Heart right ventricle (tissue), 16 donors: ENCODE data around the gene SLC22A2. TPM values are rescaled to one million over a fixed set of nuclear protein-coding genes. Genes with fewer than 3 reads are reported as not detected.

ENCODE experiments used
- ATAC-seq, 8 donors: fragments of 200-7000 bp; cut with Tn5 transposase; one replicate each; pipeline ENCODE4 v1.9.1; 2020; ENCODE audit warnings: mild to moderate bottlenecking in 8 of 8, moderate library complexity in 8 of 8, moderate number of reproducible peaks in 1 of 8
- DNase-seq, 2 donors: peaks; one replicate each; pipeline ENCODE4 v3.0.0-alpha.2; 2020
- H3K27ac ChIP-seq, 10 donors: fragments of 200-600 bp; sonication (generic) in 2 of 10; one replicate each; pipeline versions ENCODE4 v1.5.0 to v1.8.0; 2020 to 2022; ENCODE audit warnings: mild to moderate bottlenecking in 3 of 10
- H3K27me3 ChIP-seq, 7 donors: fragments of 200-600 bp; one replicate each; pipeline ENCODE4 v1.8.0; 2021 to 2022; ENCODE audit warnings: mild to moderate bottlenecking in 2 of 7
- H3K36me3 ChIP-seq, 9 donors: fragments of 200-600 bp; sonication (generic) in 1 of 9; one replicate each; pipeline versions ENCODE4 v1.5.0 to v1.8.0; 2020 to 2022; ENCODE audit warnings: mild to moderate bottlenecking in 2 of 9
- H3K4me1 ChIP-seq, 9 donors: fragments of 200-600 bp; sonication (generic) in 1 of 9; one replicate each; pipeline versions ENCODE4 v1.5.0 to v1.8.0; 2020 to 2022; ENCODE audit warnings: mild to moderate bottlenecking in 4 of 9
- H3K4me3 ChIP-seq, 10 donors: fragments of 200-600 bp; sonication (generic) in 2 of 10; one replicate each; pipeline versions ENCODE4 v1.5.0 to v1.8.0; 2020 to 2022; ENCODE audit warnings: mild to moderate bottlenecking in 7 of 10, moderate library complexity in 2 of 10
- H3K9me3 ChIP-seq, 11 donors: fragments of 200-600 bp in 10 of 11; sonication (generic) in 2 of 11; one replicate each; pipeline versions ENCODE4 v1.5.0 to v1.8.0; 2013 to 2022; ENCODE audit warnings: mild to moderate bottlenecking in 2 of 11, control low read depth in 1 of 11, moderate library complexity in 1 of 11
- WGBS, 2 donors: extraction: QIAGEN DNeasy Blood & Tissue Kit; methylation state at CpG; one replicate each; pipeline ENCODE4 v1.1.7; 2013; ENCODE audit warnings: inconsistent platforms in 1 of 2; 5-methylcytosine and 5-hydroxymethylcytosine counted together
- intact Hi-C, 10 donors: fragments of 100-400 bp; cut with DNase I; formaldehyde crosslinking; loops; one replicate each; pipeline versions ENCODE4 v1.11.1 to v1.14.2; 2022
- polyA plus RNA-seq, 2 donors: library from polyadenylated mRNA; stranded (reverse); fragments of 200-250 nt; gene quantifications; one replicate each; pipeline ENCODE4 v1.2.3, GENCODE V29; 2013
- total RNA-seq, 10 donors: library from RNA; stranded (reverse); fragmentation: NEBNext Ultra II Directional in 3 of 10; extraction: Animal tissue kit (Norgen Biotek cat#: 25700) in 3 of 10; gene quantifications; one replicate each; pipeline versions ENCODE4 v1.2.1 to v1.2.4, GENCODE V29; 2021 to 2023
- TF ChIP-seq, protein P1 (sequence below), 9 donors: fragments of 200-600 bp; sonication (generic) in 2 of 9; IDR thresholded peaks; one replicate each; pipeline versions ENCODE4 v1.5.0 to v1.8.0; 2021 to 2022; ENCODE audit warnings: antibody characterized with exemption in 9 of 9, mild to moderate bottlenecking in 5 of 9, moderate library complexity in 1 of 9
- donor health status: Arrhythmogenic right ventricular cardiomyopathy.
- donor health status: ischemic (EF 13 %, LVEDD 7.1; RV severe dilation, severe dysfunction).
- donor health status: healthy with polysubstance abuse.
- donor health status: DM: no; HTN: yes; CAD: no.
- donor health status: DM: no; HTN: no; CAD: no.
- donor health status: ischemic (EF 25% LVEDD 6.9; RV normal size, moderate dysfunction).
- donor health status: ischemic (EF 25% LVEDD 5.7; RV mildly dilated, moderate dysfunction).
- donor health status: healthy.
- donor health status: DM: yes; HTN: yes; CAD: no.
- donor health status: Ischemic cardiomyopathy.
- donor health status: ischemic (EF 35%, LVEDD 5.7; RV mildly dilated, moderate dysfunction).
- donor health status: nonischemic (EF 11% LVEDD 7.7; RV severe dilation, severe dysfunction).
- donor health status: DM: yes; HTN: yes; CAD: no.
- donor health status: PGD.
- donor health status: ischemic (EF 29% LVEDD 5.4; RV normal size, mild dysfunction).
- donor health status: nonischemic (EF 23%, LVEDD 6.1; RV moderate dilation, normal function).

SLC22A2 gene
- total and polyA plus RNA-seq, 12 donors = not detected

DNA sequence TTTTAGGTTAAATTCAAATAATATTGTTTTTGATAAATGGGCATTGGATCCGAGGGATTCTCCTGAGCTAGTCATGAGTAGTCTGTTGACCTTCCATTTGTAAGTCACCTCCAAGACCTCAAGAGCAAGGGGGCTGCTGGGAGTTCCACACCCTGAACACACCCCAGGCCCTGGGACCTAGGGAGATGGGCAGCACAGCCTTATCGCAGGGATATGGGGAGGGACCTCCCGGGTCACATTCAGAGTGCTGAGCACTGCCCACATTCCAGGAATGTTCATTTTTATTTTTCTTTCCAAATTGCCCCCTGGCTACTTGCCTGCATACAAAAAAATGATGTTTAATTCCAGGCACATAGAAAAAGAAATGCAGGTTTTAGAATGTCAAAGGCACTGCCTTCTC, 55.5 kb downstream of the SLC22A2 start:
- ATAC-seq (no peak), DNase-seq (no peak)
- 69 to 75% methylated on average over 3 of the region's 3 CpGs for WGBS, 2 donors
- H3K36me3 ChIP-seq = no peaks in the 10 kb centered on the region
- TF ChIP-seq, protein P1, sequence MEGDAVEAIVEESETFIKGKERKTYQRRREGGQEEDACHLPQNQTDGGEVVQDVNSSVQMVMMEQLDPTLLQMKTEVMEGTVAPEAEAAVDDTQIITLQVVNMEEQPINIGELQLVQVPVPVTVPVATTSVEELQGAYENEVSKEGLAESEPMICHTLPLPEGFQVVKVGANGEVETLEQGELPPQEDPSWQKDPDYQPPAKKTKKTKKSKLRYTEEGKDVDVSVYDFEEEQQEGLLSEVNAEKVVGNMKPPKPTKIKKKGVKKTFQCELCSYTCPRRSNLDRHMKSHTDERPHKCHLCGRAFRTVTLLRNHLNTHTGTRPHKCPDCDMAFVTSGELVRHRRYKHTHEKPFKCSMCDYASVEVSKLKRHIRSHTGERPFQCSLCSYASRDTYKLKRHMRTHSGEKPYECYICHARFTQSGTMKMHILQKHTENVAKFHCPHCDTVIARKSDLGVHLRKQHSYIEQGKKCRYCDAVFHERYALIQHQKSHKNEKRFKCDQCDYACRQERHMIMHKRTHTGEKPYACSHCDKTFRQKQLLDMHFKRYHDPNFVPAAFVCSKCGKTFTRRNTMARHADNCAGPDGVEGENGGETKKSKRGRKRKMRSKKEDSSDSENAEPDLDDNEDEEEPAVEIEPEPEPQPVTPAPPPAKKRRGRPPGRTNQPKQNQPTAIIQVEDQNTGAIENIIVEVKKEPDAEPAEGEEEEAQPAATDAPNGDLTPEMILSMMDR (IDR thresholded peaks at IDR 0.05) = no peak
- no peak overlapping the region for H3K4me3 ChIP-seq
- H3K4me1 ChIP-seq = no peaks in the 10 kb centered on the region
- peaks cover 0 to 14% (median 2%) of the 10 kb centered on the region in 11 donors for H3K9me3 ChIP-seq
- intact Hi-C loops = loop anchor here in 1 of 10 donors (5.0 kb wide), 1 partner anchor 166 kb away; no protein-coding TSS in a partner anchor
- no peak overlapping the region for H3K27ac ChIP-seq
- H3K27me3 ChIP-seq = peaks cover 0 to 4% (median 0%) of the 10 kb centered on the region in 7 donors

DNA sequence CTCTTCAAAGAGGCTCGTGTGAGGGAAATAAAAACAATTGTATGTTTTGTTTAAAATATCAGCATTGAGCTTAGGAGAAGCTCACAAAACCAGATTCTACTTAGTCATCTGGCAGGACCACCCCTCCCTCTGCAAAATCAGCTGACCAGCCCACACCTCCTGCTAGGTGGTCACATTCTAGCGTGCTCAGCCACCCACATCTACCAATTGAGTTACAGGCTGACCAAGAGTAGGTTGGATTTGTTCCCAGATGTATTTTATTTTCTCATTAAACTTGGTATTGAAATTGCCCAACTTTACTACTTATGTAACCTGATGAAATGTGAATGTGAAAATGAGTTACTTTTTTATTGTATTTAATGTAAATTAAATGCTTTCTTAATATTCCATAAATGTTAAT, 56.2 kb downstream of the SLC22A2 start:
- H3K27ac ChIP-seq = no peak overlapping the region
- H3K36me3 ChIP-seq = no peaks in the 10 kb centered on the region
- no peaks in the 10 kb centered on the region for H3K4me1 ChIP-seq
- peaks cover 0 to 12% (median under 1%) of the 10 kb centered on the region in 11 donors for H3K9me3 ChIP-seq
- ATAC-seq (no peak), DNase-seq (no peak)
- intact Hi-C loops = loop anchor here in 1 of 10 donors (5.0 kb wide), 1 partner anchor 165 kb away; no protein-coding TSS in a partner anchor
- no peak overlapping the region for H3K4me3 ChIP-seq
- TF ChIP-seq, protein P1 (IDR thresholded peaks at IDR 0.05) = no peak
- 53 to 57% methylated on average over 2 of the region's 2 CpGs for WGBS, 2 donors
- H3K27me3 ChIP-seq = peaks cover 0 to 4% (median 0%) of the 10 kb centered on the region in 7 donors

DNA sequence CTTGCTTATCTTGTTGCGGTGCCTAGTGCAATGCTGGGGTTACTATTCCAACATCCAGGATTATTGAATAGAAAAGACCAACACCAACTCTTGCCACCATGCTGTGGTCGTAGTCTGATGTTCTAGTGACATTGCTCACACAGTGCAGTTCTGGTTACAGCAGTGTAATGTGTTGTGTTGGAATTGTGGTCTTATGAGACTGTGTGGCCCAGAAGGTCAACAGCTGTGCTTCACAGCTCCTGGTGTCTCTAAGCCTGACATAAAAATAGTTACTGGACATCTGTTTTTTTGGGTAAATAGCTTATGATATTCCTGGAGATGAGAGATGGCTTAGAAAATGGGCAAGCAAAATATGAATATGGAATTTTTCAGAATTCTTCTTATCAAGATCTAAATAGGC, 57.6 kb downstream of the SLC22A2 start:
- DNase-seq = no peak
- H3K4me1 ChIP-seq = no peaks in the 10 kb centered on the region
- WGBS, 2 donors = 66 to 78% methylated on average over 2 of the region's 2 CpGs
- no peaks in the 10 kb centered on the region for H3K36me3 ChIP-seq
- peaks cover 0 to 4% (median 0%) of the 10 kb centered on the region in 7 donors for H3K27me3 ChIP-seq
- H3K9me3 ChIP-seq = peaks cover 0 to 18% (median 0%) of the 10 kb centered on the region in 11 donors
- TF ChIP-seq, protein P1 (IDR thresholded peaks at IDR 0.05) = no peak
- no peak overlapping the region for H3K27ac ChIP-seq
- peak in 4 of 8 donors; percentile 46 to 87 (median 74) for ATAC-seq
- intact Hi-C loops = loop anchor here in 1 of 10 donors (5.0 kb wide), 1 partner anchor 164 kb away; no protein-coding TSS in a partner anchor
- no peak overlapping the region for H3K4me3 ChIP-seq

DNA sequence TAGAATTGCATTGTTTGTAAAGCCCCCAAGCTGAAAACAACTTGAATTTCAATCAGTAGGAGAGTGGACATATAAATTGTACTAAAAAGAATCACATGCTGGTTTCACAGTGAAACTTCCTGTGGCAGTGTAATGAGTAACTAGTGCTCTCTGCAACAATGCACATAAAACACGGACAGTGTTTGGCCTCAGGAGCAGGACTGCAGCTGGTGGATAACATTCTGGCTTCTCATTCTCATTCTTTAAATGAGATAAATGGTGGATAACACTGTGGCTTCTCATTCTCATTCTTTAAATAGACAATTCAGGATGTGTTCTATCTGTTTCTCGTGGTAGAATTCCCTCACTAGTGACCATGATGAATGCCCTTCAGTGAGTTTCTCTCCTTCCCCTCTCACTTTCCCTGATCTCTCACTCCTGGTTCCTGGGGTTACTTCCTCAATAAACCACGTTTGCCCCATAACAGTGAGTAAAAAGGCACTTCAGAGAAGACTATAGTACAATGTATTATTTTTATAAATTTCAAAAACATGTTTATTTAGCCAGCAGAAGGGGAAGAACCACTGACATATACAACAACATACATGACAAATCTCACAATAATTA, 59.9 kb downstream of the SLC22A2 start:
- intact Hi-C loops = no loop called here
- TF ChIP-seq, protein P1 (IDR thresholded peaks at IDR 0.05) = no peak
- DNase-seq (no peak), ATAC-seq (no peak)
- Histone ChIP-seq H3K4me3 (no peak overlapping the region), H3K27ac (no peak overlapping the region), H3K27me3 (peaks cover 0 to 4% (median 0%) of the 10 kb centered on the region in 7 donors), H3K9me3 (peaks cover 0 to 41% (median 19%) of the 10 kb centered on the region in 11 donors), H3K4me1 (no peaks in the 10 kb centered on the region), H3K36me3 (no peaks in the 10 kb centered on the region)
- 21 to 26% methylated on average over 3 of the region's 3 CpGs for WGBS, 2 donors
